ENCODE results near the gene PLPP3. TPM values are rescaled to one million over a fixed set of nuclear protein-coding genes. Genes with fewer than 3 reads are reported as not detected.

Gene PLPP3
- total and polyA plus RNA-seq, 2 experiments from 2014 or later: 103 to 159 TPM

GRCh38 chr1:56573311-56573710 lies 6.1 kb downstream of the PLPP3 start:
- DNase-seq (ENCODE audit: low spot score): peak; percentile 35
- no peak for TF ChIP-seq EZH2phosphoT487 (IDR thresholded peaks at IDR 0.05; ENCODE audit: low read depth, severe bottlenecking, unreplicated experiment)
- TF ChIP-seq CTCF (IDR thresholded peaks at IDR 0.05; ENCODE audit: poor library complexity): no peak
- TF ChIP-seq EZH2 (IDR thresholded peaks at IDR 0.05; ENCODE audit: borderline replicate concordance): no peak
- peak overlapping the region; percentile 79 for H3K4me2 ChIP-seq
- H3K9me3 ChIP-seq (ENCODE audit: low read depth): no peaks in the 10 kb centered on the region
- peaks cover 99% of the 10 kb centered on the region for H3K79me2 ChIP-seq
- no peak overlapping the region for H3K4me3 ChIP-seq
- 31% methylated on average over 4 of the region's 4 CpGs for WGBS (ENCODE audit: low lambda C conversion rate, missing lambda C conversion rate)
- H3K36me3 ChIP-seq (replicated peaks; ENCODE audit: insufficient read depth, low read depth): no peaks in the 10 kb centered on the region
- no peaks in the 10 kb centered on the region for H3K27me3 ChIP-seq
- peaks cover 54% of the 10 kb centered on the region for H3K4me1 ChIP-seq (ENCODE audit: insufficient read depth)
- H4K20me1 ChIP-seq (ENCODE audit: insufficient read depth, poor library complexity, severe bottlenecking): peaks cover 98% of the 10 kb centered on the region
- H3K27ac ChIP-seq: peak overlapping the region; percentile 59
- no peak overlapping the region for H2AFZ ChIP-seq
- no peaks in the 10 kb centered on the region for H3K9me2 ChIP-seq (replicated peaks; ENCODE audit: insufficient read depth)

GRCh38 chr1:56572334-56573050 lies 6.9 kb downstream of the PLPP3 start:
- no peaks in the 10 kb centered on the region for H3K9me2 ChIP-seq (replicated peaks; ENCODE audit: insufficient read depth)
- peak overlapping the region; percentile 59 for H3K27ac ChIP-seq
- no peak overlapping the region for H2AFZ ChIP-seq
- peaks cover 99% of the 10 kb centered on the region for H4K20me1 ChIP-seq (ENCODE audit: insufficient read depth, poor library complexity, severe bottlenecking)
- H3K4me3 ChIP-seq: no peak overlapping the region
- peak overlapping the region; percentile 79 for H3K4me2 ChIP-seq
- H3K36me3 ChIP-seq (replicated peaks; ENCODE audit: insufficient read depth, low read depth): no peaks in the 10 kb centered on the region
- TF ChIP-seq CTCF (IDR thresholded peaks at IDR 0.05; ENCODE audit: poor library complexity): no peak
- TF ChIP-seq EZH2 (IDR thresholded peaks at IDR 0.05; ENCODE audit: borderline replicate concordance): no peak
- no peak for TF ChIP-seq EZH2phosphoT487 (IDR thresholded peaks at IDR 0.05; ENCODE audit: low read depth, severe bottlenecking, unreplicated experiment)
- peaks cover 99% of the 10 kb centered on the region for H3K79me2 ChIP-seq
- no peaks in the 10 kb centered on the region for H3K27me3 ChIP-seq
- DNase-seq (ENCODE audit: low spot score): no peak
- H3K9me3 ChIP-seq (ENCODE audit: low read depth): no peaks in the 10 kb centered on the region
- WGBS (ENCODE audit: low lambda C conversion rate, missing lambda C conversion rate): 70% methylated on average over 4 of the region's 4 CpGs
- peaks cover 58% of the 10 kb centered on the region for H3K4me1 ChIP-seq (ENCODE audit: insufficient read depth)

- Histone ChIP-seq H3K27ac (peak overlapping the region; percentile 11), H3K9me3 (ENCODE audit: low read depth) (no peaks in the 10 kb centered on the region), H2AFZ (no peak overlapping the region), H3K36me3 (replicated peaks; ENCODE audit: insufficient read depth, low read depth) (no peaks in the 10 kb centered on the region), H3K79me2 (peaks cover 97% of the 10 kb centered on the region), H3K27me3 (no peaks in the 10 kb centered on the region), H3K4me2 (peak overlapping the region; percentile 79), H3K4me1 (ENCODE audit: insufficient read depth) (peaks cover 66% of the 10 kb centered on the region), H4K20me1 (ENCODE audit: insufficient read depth, poor library complexity, severe bottlenecking) (peaks cover 99% of the 10 kb centered on the region), H3K4me3 (no peak overlapping the region), H3K9me2 (replicated peaks; ENCODE audit: insufficient read depth) (no peaks in the 10 kb centered on the region)
- DNase-seq (ENCODE audit: low spot score): no peak
- TF ChIP-seq CTCF (IDR thresholded peaks at IDR 0.05; ENCODE audit: poor library complexity): no peak
- TF ChIP-seq EZH2phosphoT487 (IDR thresholded peaks at IDR 0.05; ENCODE audit: low read depth, severe bottlenecking, unreplicated experiment): no peak
- no peak for TF ChIP-seq EZH2 (IDR thresholded peaks at IDR 0.05; ENCODE audit: borderline replicate concordance)
- 71% methylated on average over 1 of the region's 1 CpG for WGBS (ENCODE audit: low lambda C conversion rate, missing lambda C conversion rate)
Observed at GRCh38 chr1:56571448-56571847, 7.9 kb downstream of the PLPP3 start.
